SK-N-MC (cell line): Measurements from ENCODE around the gene JAKMIP3.

Experiments used
- DNase-seq: peaks from one replicate; pipeline ENCODE4 v3.0.0-alpha.2; 2011; ENCODE audit warnings: low read depth, low spot score
- H3K27ac ChIP-seq: fragments of 200-600 bp; sonication (generic); 2 replicates; pipeline ENCODE4 v1.5.1; 2016; ENCODE audit warnings: mixed run types
- H3K36me3 ChIP-seq: fragments of 200-600 bp; sonication (generic); 2 replicates; pipeline ENCODE4 v1.6.1; 2017; ENCODE audit warnings: antibody characterized with exemption, low read length, mixed read lengths; ENCODE audit not compliant: insufficient read depth
- H3K4me3 ChIP-seq: fragments of 200-600 bp; sonication (generic); 2 replicates; pipeline ENCODE4 v1.5.1; 2016
- H3K9ac ChIP-seq: fragments of 200-600 bp; sonication (generic); 2 replicates; pipeline ENCODE4 v1.8.0; 2017; ENCODE audit warnings: mixed run types, mixed read lengths; ENCODE audit not compliant: insufficient read length
- H3K9me3 ChIP-seq: fragments of 200-600 bp; sonication (generic); 2 replicates; pipeline ENCODE4 v1.6.1; 2017; ENCODE audit warnings: low read depth, mild to moderate bottlenecking, antibody characterized with exemption, low read length, moderate library complexity, mixed read lengths
- EZH2 ChIP-seq: fragments of 200-600 bp; sonication (generic); IDR thresholded peaks from one replicate; pipeline ENCODE4 v1.6.1; 2017; ENCODE audit warnings: antibody characterized with exemption
- FOXP2 ChIP-seq: optimal IDR thresholded peaks from 2 replicates; pipeline ENCODE3; 2011; ENCODE audit warnings: mild to moderate bottlenecking, moderate library complexity; ENCODE audit not compliant: insufficient read depth; ENCODE audit errors: extremely low read length, control extremely low read depth
- POLR2AphosphoS5 ChIP-seq: IDR thresholded peaks from 2 replicates; pipeline ENCODE4 v1.6.1; 2012; ENCODE audit warnings: mild to moderate bottlenecking, low read depth, low read length, borderline replicate concordance

Gene JAKMIP3

DNA sequence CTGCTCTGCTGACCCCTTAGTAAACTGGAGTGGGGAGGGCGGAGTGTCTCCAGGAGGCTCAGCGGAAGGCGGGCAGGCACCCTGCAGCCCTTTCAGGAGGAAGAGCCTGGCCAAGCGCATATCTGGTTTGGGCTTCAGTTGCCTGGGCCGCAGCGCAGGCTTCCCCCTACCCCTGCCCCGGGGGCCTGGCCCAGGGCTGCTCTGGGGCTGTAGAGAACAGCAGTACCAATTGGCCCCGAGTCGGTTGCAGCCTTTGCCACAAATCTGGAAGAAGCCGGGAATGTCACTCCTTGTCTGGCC lies 28.1 kb upstream of the JAKMIP3 start:
- no peak overlapping the region for H3K9ac ChIP-seq
- no peak for DNase-seq
- no peaks in the 10 kb centered on the region for H3K9me3 ChIP-seq
- H3K27ac ChIP-seq, result no peak overlapping the region
- H3K36me3 ChIP-seq, result no peaks in the 10 kb centered on the region
- no peak overlapping the region for H3K4me3 ChIP-seq
- no peak for TF ChIP-seq FOXP2
- TF ChIP-seq POLR2AphosphoS5, result no peak
- TF ChIP-seq EZH2, result no peak

DNA sequence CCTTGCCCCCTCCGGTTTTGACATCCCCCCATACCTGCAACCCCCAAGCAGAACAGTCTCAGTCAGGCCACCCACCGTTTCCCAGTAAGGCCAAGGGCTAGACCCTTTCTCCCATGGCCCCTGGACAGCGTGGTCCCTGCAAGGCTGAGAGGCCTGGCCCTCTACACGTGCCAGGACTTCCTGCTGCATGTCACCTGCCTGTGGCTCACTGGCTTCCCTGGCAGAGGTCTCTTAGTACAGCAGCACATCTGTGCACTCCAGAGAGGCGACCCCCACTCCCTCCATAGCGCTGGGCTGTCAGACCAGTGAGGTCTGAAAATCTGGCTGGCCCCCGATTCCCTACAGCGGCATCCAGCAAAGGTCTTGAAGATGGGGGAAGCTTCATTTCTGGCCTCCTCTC lies 26.4 kb upstream of the JAKMIP3 start:
- Histone ChIP-seq H3K4me3 (no peak overlapping the region), H3K36me3 (no peaks in the 10 kb centered on the region), H3K27ac (no peak overlapping the region), H3K9ac (no peak overlapping the region), H3K9me3 (no peaks in the 10 kb centered on the region)
- DNase-seq, result no peak
- no peak for TF ChIP-seq POLR2AphosphoS5
- TF ChIP-seq EZH2, result no peak

DNA sequence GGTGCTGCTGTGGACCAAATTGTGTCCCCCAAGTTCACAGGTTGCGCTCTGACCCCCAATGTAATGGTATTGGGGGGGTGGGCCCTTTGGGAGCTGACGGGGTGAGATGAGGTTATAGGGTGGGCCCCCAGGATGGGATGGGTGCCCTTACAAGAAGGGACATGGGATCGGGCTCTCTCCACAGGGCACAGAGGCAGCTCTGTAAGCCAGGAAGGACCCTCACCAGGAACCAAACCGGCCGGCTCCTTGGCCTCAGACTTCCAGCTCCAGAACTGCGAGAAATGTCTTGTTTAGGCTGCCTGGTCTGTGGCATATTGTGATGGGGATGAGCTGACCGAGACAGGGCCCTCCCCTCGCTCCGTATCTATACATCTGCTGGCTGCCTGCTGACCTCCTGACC lies 25.7 kb upstream of the JAKMIP3 start:
- TF ChIP-seq EZH2, result no peak
- no peak overlapping the region for H3K9ac ChIP-seq
- H3K4me3 ChIP-seq, result no peak overlapping the region
- no peaks in the 10 kb centered on the region for H3K9me3 ChIP-seq
- DNase-seq, result no peak
- H3K27ac ChIP-seq, result no peak overlapping the region
- H3K36me3 ChIP-seq, result no peaks in the 10 kb centered on the region

DNA sequence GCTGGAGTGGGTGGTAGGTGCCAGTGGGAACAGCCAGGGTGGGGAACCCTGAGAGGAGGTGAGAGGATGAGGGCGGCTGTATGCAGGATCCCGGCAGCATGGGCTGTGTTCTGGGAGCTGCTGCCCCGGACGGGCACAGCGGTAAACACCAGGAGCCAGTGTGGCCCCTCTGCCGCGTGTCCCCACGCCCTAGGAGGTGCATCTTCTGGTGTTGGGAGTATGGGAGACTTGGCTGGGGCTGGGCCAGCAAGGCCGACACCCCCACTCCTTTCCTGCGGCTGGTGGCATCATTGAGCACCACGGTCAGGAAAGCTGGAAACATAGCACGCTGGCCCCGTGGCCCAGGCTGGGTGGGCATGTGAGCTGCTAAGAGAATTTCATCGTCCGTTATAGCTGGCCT lies 24.4 kb upstream of the JAKMIP3 start:
- Histone ChIP-seq H3K27ac (no peak overlapping the region), H3K4me3 (no peak overlapping the region), H3K9ac (no peak overlapping the region), H3K9me3 (no peaks in the 10 kb centered on the region), H3K36me3 (no peaks in the 10 kb centered on the region)
- DNase-seq, result no peak
- TF ChIP-seq EZH2, result no peak
- TF ChIP-seq POLR2AphosphoS5, result no peak
- TF ChIP-seq FOXP2, result no peak

DNA sequence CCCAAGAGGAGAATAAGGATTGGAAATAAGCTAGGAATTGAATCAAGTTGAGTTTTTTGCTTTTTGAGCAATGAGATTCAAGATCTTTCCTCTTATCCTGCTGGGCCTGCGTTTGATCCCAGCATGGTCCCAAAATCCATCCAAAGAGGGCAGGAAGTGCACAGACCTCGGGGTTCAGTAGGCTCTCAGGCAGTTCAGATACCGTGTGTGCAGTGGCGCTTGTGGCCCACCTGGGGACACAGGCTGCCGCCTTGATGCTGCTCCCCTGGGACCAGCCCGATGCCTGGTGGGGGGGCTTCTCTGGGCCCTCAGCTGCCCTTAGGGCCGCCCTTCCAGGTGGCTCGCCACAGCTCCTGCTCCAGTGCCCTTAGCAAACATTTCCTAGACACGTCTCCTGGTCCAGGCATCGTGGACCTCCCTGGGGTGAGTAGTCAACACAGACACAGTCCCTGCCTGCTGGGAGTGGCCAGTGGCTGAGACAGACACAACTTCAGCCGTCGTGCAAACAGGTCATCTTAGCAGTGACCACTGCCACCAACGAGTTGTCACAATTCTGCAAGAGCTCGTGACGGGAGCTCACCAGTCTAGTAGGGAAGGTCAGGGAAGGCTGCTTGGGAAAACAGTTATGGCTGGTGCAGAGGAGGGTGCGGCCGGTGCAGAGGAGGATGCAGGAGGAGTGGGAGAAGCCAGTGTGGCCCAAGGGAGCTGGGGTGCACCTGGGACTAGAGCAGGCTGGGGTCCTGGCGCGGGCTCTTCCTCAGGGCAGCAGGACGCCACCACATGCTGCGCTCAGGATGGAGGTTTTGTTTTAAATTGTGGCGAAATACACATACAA lies 21.7 kb upstream of the JAKMIP3 start:
- TF ChIP-seq EZH2, result no peak
- no peak for TF ChIP-seq FOXP2
- no peak for TF ChIP-seq POLR2AphosphoS5
- H3K27ac ChIP-seq, result no peak overlapping the region
- H3K36me3 ChIP-seq, result no peaks in the 10 kb centered on the region
- H3K4me3 ChIP-seq, result no peak overlapping the region
- no peak overlapping the region for H3K9ac ChIP-seq
- DNase-seq, result no peak
- H3K9me3 ChIP-seq, result no peaks in the 10 kb centered on the region

DNA sequence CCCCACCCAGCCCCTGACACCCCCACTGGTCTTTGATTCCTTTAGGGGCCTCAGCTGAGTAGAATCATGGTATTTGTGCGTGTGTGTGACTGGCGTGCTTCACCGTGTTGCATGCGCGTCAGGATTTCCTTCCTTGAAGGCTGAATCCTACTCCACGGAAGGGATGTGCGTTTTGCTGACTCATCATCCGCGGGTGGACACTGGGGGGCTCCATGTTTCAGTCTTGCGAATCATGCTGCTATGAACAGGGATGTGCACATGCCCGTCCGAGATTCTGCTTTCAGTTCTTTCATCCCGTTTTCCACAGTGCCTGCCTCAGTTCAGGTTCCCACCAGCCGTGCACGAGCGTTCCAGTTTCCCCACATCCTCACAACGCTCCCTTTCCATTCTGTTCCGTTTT lies 20.9 kb upstream of the JAKMIP3 start:
- Histone ChIP-seq H3K4me3 (no peak overlapping the region), H3K27ac (no peak overlapping the region), H3K9me3 (no peaks in the 10 kb centered on the region), H3K36me3 (no peaks in the 10 kb centered on the region), H3K9ac (no peak overlapping the region)
- no peak for DNase-seq
- TF ChIP-seq EZH2, result no peak
- TF ChIP-seq POLR2AphosphoS5, result no peak
- TF ChIP-seq FOXP2, result no peak

- TF ChIP-seq EZH2 (no peak), FOXP2 (no peak), POLR2AphosphoS5 (no peak)
- Histone ChIP-seq H3K4me3 (no peak overlapping the region), H3K27ac (no peak overlapping the region), H3K9me3 (no peaks in the 10 kb centered on the region), H3K36me3 (no peaks in the 10 kb centered on the region), H3K9ac (no peak overlapping the region)
- DNase-seq, result no peak
These were observed 20.4 kb upstream of the JAKMIP3 start for GRCh38 chr10:132045324-132045723.

DNA sequence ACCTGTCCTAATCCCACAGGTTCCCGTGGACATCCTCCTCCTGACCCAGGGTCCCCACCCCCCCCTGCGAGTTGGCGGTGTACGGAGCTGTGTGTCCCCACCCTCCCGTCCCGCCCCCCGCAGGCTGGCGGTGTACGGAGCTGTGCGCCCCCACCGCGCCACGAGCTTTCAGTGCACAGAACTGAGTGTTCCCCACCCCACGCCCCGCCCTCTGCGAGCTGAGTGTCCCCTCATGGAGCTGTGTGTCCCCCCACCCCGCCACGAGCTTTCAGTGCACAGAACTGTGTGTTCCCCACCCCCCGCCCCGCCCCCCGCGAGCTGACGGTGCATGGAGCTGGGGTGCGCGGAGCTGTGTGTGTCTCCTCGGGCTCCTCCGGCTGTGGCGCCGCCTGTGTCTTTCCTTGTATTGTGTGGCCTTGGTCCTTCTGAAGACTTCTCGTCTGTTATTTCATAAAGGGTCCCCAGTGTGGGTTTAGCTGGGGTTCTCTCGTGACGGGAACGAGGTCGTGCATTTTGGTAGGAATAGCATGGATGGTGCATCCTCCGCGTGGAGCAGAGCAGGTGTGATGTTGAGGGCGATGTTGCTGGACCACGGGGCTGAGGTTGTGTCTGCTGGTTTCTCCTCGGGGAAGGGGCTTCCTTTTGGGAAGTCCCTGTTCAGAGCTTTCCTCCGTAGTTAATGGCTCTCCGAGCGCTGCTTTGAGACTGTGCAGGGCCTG lies 18.0 kb upstream of the JAKMIP3 start:
- H3K27ac ChIP-seq, result no peak overlapping the region
- TF ChIP-seq EZH2 (no peak), FOXP2 (no peak), POLR2AphosphoS5 (no peak)
- no peaks in the 10 kb centered on the region for H3K9me3 ChIP-seq
- H3K36me3 ChIP-seq, result no peaks in the 10 kb centered on the region
- H3K4me3 ChIP-seq, result no peak overlapping the region
- no peak for DNase-seq
- H3K9ac ChIP-seq, result no peak overlapping the region

DNA sequence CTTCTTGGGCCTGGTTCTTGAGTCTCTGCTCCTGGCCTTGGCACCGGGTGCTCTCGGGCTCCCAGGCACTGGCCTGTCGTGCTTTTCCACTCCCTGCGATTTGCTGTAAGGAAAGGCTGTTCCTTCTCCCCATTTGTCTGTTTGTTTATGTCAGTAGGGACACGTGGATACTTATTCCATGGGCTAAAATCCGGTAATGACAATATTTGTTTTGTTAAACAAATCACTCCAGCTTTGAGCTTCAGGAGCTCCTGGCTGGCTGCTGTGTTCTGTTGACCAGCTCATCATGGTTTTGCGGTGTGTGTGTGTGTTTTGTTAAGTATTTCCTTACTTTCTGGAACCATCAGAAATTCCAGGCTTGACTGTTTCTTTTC lies 17.5 kb upstream of the JAKMIP3 start:
- DNase-seq, result no peak
- H3K9ac ChIP-seq, result no peak overlapping the region
- H3K9me3 ChIP-seq, result no peaks in the 10 kb centered on the region
- H3K4me3 ChIP-seq, result no peak overlapping the region
- no peak for TF ChIP-seq EZH2
- no peak for TF ChIP-seq POLR2AphosphoS5
- no peak for TF ChIP-seq FOXP2
- no peaks in the 10 kb centered on the region for H3K36me3 ChIP-seq
- H3K27ac ChIP-seq, result no peak overlapping the region
